A673 (cell line): ENCODE data around the gene DHDDS. TPM values are rescaled to one million over a fixed set of nuclear protein-coding genes. Genes with fewer than 3 reads are reported as not detected.

ENCODE experiments used
- BruUV-seq: library from RNA; stranded (reverse); fragments of 400-500 nt; replicated peaks from 2 replicates; lab custom pipeline; 2021; lab: Mats Ljungman, UMichigan
- CTCF ChIA-PET: fragments of 300-600 bp; sonication (Branson Sonifier 250); formaldehyde crosslinking; loops from one replicate; lab custom pipeline; 2022; ENCODE audit warnings: antibody characterized with exemption; lab: Charles Lee
- POLR2A ChIA-PET: fragments of 300-600 bp; sonication (Branson Sonifier 250); formaldehyde crosslinking; loops from one replicate; lab custom pipeline; 2022; ENCODE audit warnings: antibody characterized with exemption; ENCODE audit not compliant: low non-redundant PET; lab: Charles Lee
- DNase-seq: peaks from one replicate; pipeline ENCODE4 v3.0.0-alpha.2; 2015; ENCODE audit warnings: low spot score
- H3K27ac ChIP-seq: fragments of 200-600 bp; sonication (generic); 2 replicates; pipeline ENCODE4 v1.5.1; 2016; ENCODE audit warnings: mixed run types, low read depth, mild to moderate bottlenecking, mixed read lengths, antibody characterized with exemption, low read length; ENCODE audit not compliant: poor library complexity, severe bottlenecking
- H3K27me3 ChIP-seq: fragments of 200-600 bp; sonication (generic); replicated peaks from 2 replicates; pipeline ENCODE4 v1.6.1; 2017; ENCODE audit warnings: mixed run types, low read depth, mild to moderate bottlenecking, mixed read lengths, antibody characterized with exemption, low read length; ENCODE audit not compliant: insufficient read depth, poor library complexity
- H3K36me3 ChIP-seq: fragments of 200-600 bp; sonication (generic); 2 replicates; pipeline ENCODE4 v1.6.1; 2016; ENCODE audit warnings: mixed run types, mild to moderate bottlenecking, mixed read lengths, antibody characterized with exemption, low read length; ENCODE audit not compliant: insufficient read depth, poor library complexity, severe bottlenecking
- H3K4me1 ChIP-seq: fragments of 200-600 bp; sonication (generic); 2 replicates; pipeline ENCODE4 v1.6.1; 2017; ENCODE audit warnings: mixed run types, mild to moderate bottlenecking, mixed read lengths, antibody characterized with exemption, low read length; ENCODE audit not compliant: insufficient read depth, poor library complexity, severe bottlenecking
- H3K4me3 ChIP-seq: fragments of 200-600 bp; sonication (generic); 2 replicates; pipeline ENCODE4 v1.5.1; 2016; ENCODE audit warnings: low read depth, mixed run types, mild to moderate bottlenecking, mixed read lengths, low read length; ENCODE audit not compliant: poor library complexity, severe bottlenecking
- H3K9me3 ChIP-seq: fragments of 200-600 bp; sonication (generic); 2 replicates; pipeline ENCODE4 v1.6.1; 2016; ENCODE audit warnings: mixed run types, low read depth, mild to moderate bottlenecking, mixed read lengths, antibody characterized with exemption, low read length; ENCODE audit not compliant: poor library complexity, severe bottlenecking
- EZH2 ChIP-seq: fragments of 200-600 bp; sonication (generic); IDR thresholded peaks from 2 replicates; pipeline ENCODE4 v1.6.1; 2017; ENCODE audit warnings: borderline replicate concordance, low read depth, mild to moderate bottlenecking, mixed read lengths, antibody characterized with exemption, low read length; ENCODE audit not compliant: poor library complexity, severe bottlenecking
- intact Hi-C: fragments of 100-400 bp; cut with micrococcal nuclease; formaldehyde crosslinking; loops from one replicate; pipeline ENCODE4 v1.10.0; 2022; ENCODE audit not compliant: unreplicated experiment
- total RNA-seq: library from RNA; stranded (reverse); gene quantifications from 2 replicates; pipeline ENCODE4 v1.2.3, GENCODE V29; 2021
- TF ChIP-seq, protein P1 (sequence below): fragments of 300-800, 200-600 bp; sonication (generic); conservative IDR thresholded peaks from 2 replicates; pipeline ENCODE4 v1.5.1; 2017; ENCODE audit warnings: low read depth, mild to moderate bottlenecking, antibody characterized with exemption, low read length, moderate library complexity, mixed read lengths

The DHDDS gene
- total RNA-seq, 1 experiment from 2014 or later, result 50.7 TPM

DNA sequence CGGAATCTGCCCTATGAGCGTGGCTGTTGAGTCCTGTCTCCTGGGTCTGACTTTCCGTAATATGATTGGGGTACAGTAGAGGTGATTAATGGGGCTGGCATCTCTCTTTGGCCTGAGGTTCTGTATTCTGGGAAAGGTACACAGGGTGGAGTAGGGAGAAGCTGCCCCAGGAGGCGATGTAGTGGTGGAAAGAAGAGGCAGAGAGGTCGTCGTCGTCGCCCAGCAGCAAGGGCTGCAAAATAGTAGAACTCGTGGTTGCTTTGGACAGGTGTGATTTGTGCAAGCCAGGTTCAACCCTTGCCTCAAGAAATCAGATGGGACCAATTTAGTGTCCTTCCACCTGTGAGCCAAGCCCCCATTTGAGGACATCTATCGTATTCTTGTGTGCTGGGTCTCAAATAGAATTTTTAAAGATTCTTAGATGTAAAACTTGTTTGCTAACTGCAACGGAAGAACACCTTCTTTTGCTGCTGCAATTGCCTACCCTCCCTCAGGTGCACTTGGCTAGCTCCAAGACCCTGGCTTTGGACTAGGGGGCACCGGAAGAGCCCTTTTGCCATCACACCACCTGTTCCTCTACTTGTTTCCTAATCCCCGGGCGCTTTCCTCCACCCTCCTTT, 38.9 kb downstream of the DHDDS start:
- no TSS peak for BruUV-seq
- no peak for TF ChIP-seq EZH2
- TF ChIP-seq, protein P1, sequence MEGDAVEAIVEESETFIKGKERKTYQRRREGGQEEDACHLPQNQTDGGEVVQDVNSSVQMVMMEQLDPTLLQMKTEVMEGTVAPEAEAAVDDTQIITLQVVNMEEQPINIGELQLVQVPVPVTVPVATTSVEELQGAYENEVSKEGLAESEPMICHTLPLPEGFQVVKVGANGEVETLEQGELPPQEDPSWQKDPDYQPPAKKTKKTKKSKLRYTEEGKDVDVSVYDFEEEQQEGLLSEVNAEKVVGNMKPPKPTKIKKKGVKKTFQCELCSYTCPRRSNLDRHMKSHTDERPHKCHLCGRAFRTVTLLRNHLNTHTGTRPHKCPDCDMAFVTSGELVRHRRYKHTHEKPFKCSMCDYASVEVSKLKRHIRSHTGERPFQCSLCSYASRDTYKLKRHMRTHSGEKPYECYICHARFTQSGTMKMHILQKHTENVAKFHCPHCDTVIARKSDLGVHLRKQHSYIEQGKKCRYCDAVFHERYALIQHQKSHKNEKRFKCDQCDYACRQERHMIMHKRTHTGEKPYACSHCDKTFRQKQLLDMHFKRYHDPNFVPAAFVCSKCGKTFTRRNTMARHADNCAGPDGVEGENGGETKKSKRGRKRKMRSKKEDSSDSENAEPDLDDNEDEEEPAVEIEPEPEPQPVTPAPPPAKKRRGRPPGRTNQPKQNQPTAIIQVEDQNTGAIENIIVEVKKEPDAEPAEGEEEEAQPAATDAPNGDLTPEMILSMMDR, result no peak
- Histone ChIP-seq H3K27ac (peak overlapping the region; percentile 100), H3K4me3 (peak overlapping the region; percentile 74), H3K4me1 (peaks cover 45% of the 10 kb centered on the region), H3K9me3 (no peaks in the 10 kb centered on the region), H3K27me3 (no peaks in the 10 kb centered on the region), H3K36me3 (peaks cover 44% of the 10 kb centered on the region)
- CTCF ChIA-PET, result no interaction called here
- intact Hi-C loops, result no loop called here
- POLR2A ChIA-PET, result interaction anchor here (0.9 kb wide), 1 partner anchor 35 kb away, joined by 3 read pairs; no protein-coding TSS in a partner anchor
- no peak for DNase-seq

GRCh38 chr1:26471498-26472319, 39.6 kb downstream of the DHDDS start:
- BruUV-seq, result TSS peak; percentile 34
- Histone ChIP-seq H3K4me3 (peak overlapping the region; percentile 74), H3K36me3 (peaks cover 47% of the 10 kb centered on the region), H3K27ac (peak overlapping the region; percentile 100), H3K4me1 (peaks cover 45% of the 10 kb centered on the region), H3K27me3 (no peaks in the 10 kb centered on the region), H3K9me3 (no peaks in the 10 kb centered on the region)
- DNase-seq, result peak; percentile 93
- ChIA-PET POLR2A (interaction anchor here (0.6 to 0.9 kb wide), 2 partner anchors 36 to 1087 kb away, joined by 3 read pairs; no protein-coding TSS in a partner anchor), CTCF (no interaction called here)
- intact Hi-C loops, result no loop called here
- TF ChIP-seq, protein P1, result 0 out of 2 replicates have a peak, but pooled peaks have one; percentile 16
- TF ChIP-seq EZH2, result no peak

- H3K27me3 ChIP-seq, result no peaks in the 10 kb centered on the region
- BruUV-seq, result no TSS peak
- intact Hi-C loops, result no loop called here
- ChIA-PET POLR2A (interaction anchor here (0.6 kb wide), 1 partner anchor 1086 kb away, joined by 3 read pairs; no protein-coding TSS in a partner anchor), CTCF (no interaction called here)
- no peaks in the 10 kb centered on the region for H3K9me3 ChIP-seq
- peak within 1 kb of the TSS; percentile 74 for H3K4me3 ChIP-seq
- peak within 1 kb of the TSS; percentile 100 for H3K27ac ChIP-seq
- peak; percentile 97 for DNase-seq
- peaks cover 47% of the 10 kb centered on the region for H3K36me3 ChIP-seq
- TF ChIP-seq, protein P1, result no peak
- TF ChIP-seq EZH2, result no peak
- peaks cover 45% of the 10 kb centered on the region for H3K4me1 ChIP-seq
Measured at GRCh38 chr1:26472320-26472900, 40.3 kb downstream of the DHDDS start, which contains the start of gene HMGN2. Gene HMGN2 (plus strand): TSS chr1:26472440. CDS start chr1:26472613, 173 bp downstream.
